Measurements from ENCODE around the gene CPSF4L.

DNA sequence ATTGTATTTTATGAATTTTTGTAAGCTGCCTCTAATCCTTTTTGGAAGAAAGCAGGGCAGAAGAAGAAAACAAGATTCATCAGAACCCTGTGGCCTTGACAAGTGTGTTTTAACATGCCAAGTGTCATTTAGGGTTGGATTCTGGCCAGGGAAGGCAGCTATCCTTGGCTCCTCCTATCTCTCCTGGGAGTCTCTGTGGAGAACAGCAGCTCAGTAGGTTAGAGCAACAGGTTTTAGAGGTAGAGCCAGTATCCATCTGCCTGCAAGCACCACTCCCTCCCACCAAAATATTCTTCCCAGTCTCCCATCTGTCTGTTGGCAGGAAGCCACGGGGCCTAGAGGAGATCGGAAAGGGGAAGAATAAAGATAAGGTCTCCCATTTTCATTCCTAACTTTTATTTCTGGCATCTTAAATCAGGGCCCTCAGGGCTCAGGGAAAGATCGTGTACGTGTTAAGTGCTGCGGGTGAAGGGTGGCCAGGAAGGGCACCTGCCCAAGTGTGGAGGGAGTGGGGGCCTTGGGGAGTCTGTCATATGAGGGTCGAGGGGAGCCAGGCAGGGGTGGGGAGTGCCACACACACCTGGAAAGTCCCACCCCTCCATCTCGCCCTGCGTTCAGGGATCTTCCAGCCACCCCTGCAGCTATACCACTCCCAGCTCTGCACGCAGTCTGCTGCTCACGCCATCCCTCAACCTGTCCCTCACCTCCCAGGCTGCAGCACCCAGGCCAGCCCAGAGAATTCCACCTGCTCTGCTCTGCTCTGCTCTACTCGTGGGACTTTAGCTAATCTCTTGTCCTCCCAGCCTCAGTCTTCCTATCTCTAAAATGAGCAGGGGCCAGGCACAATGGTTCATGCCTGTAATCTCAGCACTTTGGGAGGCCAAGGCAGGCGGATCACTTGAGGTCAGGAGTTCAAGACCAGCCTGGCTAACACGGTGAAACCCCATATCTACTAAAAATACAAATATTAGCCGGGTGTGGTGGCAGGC lies 17.1 kb upstream of the CPSF4L start:
- TF ChIP-seq, protein P1, sequence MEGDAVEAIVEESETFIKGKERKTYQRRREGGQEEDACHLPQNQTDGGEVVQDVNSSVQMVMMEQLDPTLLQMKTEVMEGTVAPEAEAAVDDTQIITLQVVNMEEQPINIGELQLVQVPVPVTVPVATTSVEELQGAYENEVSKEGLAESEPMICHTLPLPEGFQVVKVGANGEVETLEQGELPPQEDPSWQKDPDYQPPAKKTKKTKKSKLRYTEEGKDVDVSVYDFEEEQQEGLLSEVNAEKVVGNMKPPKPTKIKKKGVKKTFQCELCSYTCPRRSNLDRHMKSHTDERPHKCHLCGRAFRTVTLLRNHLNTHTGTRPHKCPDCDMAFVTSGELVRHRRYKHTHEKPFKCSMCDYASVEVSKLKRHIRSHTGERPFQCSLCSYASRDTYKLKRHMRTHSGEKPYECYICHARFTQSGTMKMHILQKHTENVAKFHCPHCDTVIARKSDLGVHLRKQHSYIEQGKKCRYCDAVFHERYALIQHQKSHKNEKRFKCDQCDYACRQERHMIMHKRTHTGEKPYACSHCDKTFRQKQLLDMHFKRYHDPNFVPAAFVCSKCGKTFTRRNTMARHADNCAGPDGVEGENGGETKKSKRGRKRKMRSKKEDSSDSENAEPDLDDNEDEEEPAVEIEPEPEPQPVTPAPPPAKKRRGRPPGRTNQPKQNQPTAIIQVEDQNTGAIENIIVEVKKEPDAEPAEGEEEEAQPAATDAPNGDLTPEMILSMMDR (IDR thresholded peaks at IDR 0.05) = no peak
- TF ChIP-seq EZH2 (IDR thresholded peaks at IDR 0.05) (no peak), EZH2phosphoT487 (IDR thresholded peaks at IDR 0.05) (no peak)

All from neural progenitor cell (in vitro differentiated cells).